GM18520 (cell line): ENCODE results near the gene CITED4.

ENCODE experiments used
- ATAC-seq: cut with Tn5 transposase; IDR thresholded peaks from one replicate; pipeline ENCODE4 v1.9.1; 2021; ENCODE audit not compliant: unreplicated experiment

The CITED4 gene

DNA sequence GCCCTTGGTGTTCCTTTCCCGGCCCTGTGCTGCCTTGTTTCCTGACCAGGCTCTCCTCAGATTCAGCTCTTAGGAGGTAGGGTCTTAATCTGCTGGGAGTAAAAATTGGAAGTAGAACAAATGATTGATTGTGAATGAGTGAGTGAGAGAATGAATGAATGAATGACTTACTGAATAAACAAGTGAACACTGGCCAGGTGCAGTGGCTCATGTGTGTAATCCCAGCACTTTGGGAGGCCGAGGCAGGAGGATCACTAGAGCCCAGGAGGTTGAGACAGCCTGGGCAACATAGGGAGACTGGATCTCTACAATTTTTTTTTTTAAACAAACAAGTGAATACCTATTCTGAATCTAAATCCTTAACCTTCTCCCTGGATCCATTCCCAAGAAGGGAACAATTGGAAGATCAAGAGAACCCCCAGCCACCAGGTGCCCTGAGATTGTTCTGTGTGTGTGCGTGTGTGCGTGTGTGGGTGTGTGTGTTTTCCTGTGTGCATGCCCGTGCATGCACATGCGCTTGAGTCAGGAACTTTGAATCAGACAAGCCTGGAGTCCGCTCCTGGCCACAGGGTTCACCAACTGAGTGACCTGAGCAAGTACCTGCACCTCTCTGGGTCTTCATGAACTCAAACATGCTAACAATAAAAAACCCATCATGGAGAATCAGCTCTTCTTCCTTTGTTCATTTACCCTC lies 24.3 kb upstream of the CITED4 start:
- ATAC-seq: no peak

DNA sequence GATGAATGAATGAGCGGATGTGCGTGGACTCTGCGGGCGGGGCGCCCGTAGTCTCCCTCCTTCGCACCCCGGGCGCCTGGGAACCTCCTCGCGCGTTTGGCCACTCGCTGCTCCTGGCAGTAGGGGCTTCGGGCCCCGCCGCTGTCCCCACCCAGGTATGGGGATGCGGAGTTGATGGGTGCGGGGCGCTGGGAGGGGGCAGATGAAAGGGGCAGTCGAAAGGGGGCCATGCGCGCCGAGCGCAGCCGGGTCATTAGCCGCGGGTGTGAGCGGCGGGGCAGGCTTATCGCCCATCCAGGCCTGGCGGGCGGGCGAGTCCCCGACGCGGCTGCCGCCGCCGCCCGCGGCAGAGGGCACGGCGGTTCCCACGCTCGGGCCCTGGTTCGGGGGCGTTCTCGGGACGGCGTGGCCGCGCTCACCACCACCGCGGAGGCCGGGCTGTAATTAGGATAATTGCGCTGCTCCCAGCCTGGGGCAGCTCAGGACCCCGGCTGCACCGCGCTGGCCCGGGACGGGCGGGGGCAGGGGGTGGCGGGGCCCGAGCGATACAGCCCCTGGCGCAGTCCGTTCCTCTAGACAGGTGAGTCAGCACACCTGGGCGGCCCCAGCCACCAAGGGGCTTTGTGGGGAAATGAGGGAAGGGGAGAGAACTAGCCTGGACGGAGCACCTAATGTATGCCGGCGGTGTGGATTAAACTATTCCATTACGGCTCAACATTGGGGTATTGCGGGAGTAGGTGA lies 22.1 kb upstream of the CITED4 start:
- ATAC-seq: no peak

DNA sequence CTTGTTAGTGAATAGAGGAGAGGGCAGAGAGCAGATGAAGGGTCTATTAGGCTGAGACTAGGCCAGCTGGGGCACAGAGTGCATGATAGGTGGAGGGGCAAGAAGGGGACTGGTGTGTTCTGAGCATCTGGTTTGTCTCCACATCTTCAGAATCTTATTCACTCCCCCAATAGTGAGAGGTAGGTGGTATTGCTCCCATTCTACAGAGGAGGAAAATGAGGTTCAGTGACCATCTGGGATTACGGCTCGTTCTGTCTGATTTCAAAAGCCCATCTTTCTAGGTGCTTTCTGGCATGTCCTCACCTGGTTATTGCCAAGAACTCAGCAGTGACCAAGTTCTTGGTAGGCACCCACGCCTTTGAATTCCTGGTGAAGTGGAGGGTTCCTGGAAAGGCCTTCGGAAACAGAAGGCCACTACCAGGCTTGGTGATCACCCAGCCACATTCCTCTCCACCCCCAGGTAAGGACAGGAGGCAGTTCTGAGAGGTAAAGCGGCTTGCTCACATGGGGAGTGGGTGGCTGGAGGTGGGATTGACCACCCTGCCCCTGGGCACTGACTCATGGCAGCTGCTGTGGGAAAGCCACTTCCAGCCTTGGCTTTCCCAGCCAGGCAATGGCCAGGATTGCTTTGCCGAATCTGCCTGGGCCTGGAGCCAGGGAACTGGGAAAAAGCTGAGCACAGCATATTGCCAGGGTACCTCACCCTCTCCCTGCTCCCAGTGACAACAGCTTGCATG lies 18.8 kb upstream of the CITED4 start:
- ATAC-seq: no peak

DNA sequence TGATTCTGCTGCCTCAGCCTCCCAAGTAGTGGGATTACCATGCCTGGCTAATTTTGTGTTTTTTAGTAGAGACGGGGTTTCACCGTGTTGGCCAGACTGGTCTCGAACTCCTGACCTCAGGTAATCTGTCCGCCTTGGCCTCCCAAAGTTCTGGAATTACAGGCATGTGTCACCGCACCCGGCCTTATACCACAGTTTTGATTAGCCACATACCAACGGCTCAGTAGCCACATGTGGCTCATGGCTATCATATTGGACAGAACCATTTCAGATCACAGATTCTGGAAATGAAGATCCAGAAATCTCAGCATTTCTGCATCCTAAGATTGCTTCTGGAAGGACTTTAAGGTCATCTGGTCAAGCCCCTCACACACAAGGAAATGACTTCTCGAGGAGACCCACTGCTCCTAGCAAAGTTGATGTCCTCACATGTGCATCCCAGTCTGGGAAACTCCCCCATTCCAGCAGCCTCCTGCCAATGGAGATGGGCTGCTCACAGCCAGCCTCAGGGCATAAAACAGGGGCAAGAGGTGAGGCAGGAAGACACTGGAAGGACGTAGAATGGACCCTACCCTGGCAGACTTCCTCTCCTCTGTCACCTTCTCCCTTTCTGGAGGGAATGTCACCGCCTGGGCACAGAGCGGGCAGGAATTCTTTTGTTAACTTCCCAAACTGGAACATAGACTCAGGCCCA lies 17.5 kb upstream of the CITED4 start:
- ATAC-seq: no peak

DNA sequence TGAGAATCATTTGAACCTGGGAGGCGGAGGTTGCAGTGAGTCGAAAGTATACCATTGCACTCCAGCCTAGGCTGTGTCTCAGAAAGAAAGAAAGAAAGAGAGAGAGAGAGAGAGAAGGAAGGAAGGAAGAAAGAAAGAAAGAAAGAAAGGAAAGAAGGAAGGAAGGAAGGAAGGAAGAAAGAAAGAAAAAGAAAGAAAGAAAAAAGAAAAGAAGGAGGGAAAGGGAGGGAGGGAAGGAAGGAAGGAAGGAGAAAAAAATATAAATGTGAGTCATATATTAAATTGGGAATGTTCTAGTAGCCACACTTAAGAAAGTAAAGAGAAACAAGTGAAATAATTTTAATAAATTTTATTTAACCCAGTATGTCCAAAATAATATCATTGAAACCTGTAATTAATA lies 16.7 kb upstream of the CITED4 start:
- ATAC-seq: no peak

DNA sequence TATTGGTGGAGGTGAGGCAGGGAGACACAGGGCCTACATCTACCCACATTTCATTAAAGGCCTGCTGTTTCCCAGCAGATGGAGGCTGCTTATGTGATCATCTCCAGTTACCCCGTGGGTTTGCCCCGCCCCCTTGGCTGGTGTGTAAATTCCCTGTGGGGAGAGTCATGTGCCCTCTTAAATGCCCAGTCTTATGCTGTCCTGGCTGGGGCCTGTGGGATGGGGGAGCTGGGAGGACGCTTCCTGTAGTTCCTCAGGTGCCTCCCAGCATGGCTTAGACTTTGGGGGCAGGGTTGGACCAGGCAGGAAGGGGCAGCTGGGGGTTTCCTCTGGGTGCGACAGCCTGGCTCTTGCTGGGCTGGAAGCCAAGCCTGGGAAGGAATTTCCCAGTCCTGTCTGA lies 15.5 kb upstream of the CITED4 start:
- no peak for ATAC-seq

DNA sequence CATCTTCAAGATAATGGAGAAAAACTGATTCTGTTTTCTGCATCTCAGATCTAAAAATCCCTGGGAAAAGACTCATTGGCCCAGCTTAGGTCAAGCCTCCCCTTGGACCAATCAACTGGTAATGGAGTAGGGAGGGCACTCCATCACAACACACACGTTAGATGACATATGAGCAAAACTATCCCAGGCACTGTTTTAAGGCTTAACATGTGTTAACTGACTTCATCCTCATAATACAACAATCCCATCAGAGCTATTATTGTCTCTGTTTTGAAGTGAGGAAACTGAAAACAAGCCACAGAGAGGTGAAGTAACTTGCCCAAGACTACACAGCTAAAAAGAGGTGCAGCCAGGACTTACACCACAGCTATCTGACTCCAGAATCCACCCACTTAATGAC lies 14.7 kb upstream of the CITED4 start:
- ATAC-seq: no peak

DNA sequence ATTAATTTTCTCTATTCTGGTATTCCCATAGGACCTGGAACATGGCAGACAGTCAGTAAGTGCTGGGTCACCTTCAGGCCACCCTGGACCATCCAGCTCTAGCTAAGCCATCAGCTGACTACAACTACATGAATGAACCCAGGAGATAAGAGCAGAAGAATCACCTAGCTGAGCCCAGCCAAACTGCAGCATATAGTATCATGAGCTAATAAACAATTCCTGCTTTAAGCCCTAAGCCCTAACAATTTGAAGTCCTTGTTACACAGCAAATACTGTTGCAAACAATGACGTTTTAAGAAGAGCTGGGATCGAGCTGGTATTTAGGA lies 14.2 kb upstream of the CITED4 start:
- no peak for ATAC-seq

DNA sequence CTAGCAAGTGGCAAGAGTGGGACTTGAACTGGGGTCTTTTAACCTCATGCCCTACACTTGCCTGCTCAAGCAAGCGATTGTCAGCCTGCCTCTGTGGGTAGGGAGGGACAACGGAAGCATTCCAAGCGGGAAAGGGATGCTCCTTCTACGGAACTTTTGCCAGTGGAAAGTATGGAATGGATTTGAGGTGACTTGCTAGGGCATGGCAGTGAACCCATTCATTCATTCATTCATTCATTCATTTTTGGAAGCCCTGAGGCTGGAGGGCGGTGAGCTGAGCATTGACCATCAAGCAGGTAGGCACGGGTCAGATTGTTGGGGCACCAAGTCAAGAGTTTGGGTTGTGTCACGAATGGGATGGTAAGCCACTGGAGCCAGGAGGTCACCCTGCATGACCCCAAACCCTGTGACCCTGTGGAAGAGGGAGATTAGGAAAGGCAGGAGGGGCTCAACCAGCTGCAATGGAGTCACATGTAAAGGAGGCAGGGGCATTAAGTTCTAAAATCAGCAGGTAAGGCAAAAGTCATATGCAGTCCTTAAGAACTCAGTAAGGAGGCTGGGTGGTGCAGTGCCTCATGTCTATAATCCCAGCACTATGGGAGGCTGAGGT lies 11.8 kb upstream of the CITED4 start:
- no peak for ATAC-seq

DNA sequence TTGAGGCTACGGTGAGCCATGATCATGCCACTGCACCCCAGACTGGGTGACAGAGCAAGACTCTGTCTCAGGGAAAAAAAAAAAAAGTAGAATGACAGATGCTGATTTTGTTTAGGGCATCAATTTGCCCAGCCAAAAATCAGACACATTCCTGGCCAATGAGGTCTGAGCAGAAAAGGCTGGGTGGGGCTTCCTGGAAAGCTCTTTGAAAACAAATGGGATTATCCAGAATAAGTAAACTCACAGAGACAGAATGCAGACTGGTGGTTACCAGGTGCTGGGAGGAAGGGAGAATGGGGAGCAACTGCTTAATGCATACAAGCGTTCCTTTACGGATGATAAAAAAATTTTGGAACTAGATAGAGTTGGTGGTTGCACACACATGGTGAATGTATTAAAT lies 10.1 kb upstream of the CITED4 start:
- no peak for ATAC-seq

DNA sequence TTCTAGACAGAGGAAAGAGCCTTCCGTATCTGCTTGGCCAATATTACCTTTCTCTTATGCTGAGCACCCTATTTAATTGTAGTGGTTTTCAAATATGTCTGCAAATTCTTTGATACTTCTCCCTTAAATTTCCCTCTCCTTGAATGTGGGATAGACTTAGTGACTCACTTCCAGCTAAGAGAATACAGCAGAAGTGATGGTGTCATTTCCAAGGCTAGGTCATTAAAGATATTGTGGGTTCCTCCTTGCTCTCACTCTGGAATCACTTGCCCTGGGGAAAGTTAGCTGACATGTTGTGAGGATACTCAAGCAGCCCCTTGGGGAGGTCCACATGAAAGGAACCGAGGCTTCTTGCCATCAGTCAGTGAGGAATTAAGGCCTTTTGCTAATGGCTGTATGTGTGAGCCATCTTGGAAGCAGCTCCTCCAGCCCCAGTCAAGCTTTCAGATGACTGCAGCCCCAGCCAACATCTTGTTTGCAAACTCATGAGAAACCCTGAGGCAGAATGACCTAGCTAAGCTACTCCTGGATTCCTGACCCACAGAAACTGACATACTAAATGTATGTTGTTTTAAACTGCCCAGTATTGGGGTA lies 8.1 kb upstream of the CITED4 start:
- no peak for ATAC-seq

DNA sequence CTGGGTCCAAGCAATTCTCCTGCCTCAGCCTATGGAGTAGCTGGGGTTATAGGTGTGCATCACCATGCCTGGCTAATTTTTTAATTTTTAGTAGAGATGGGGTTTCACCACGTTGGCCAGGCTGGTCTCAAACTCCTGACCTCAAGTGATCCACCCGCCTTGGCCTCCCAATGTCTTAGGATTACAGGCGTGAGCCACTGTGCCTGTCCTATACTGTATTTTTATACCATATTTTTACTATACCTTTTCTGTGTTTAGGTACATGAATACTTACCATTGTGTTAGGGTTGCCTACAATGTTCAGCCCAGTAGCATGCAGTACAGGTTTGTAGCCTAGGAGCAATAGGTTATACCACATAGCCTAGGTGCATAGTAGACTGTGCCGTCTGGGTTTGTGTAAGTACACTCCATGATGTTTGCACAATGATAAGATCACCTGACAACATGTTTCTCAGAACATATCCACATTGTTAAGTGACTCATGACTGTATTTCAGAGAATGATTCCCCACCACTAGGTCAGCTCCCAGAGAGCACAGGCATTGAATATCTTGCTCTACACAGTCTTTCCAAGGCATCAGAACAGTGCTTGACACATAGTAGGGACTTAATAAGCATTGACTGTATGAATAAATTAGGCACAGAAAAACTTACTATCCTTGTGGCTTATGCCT lies 6.0 kb upstream of the CITED4 start:
- no peak for ATAC-seq

DNA sequence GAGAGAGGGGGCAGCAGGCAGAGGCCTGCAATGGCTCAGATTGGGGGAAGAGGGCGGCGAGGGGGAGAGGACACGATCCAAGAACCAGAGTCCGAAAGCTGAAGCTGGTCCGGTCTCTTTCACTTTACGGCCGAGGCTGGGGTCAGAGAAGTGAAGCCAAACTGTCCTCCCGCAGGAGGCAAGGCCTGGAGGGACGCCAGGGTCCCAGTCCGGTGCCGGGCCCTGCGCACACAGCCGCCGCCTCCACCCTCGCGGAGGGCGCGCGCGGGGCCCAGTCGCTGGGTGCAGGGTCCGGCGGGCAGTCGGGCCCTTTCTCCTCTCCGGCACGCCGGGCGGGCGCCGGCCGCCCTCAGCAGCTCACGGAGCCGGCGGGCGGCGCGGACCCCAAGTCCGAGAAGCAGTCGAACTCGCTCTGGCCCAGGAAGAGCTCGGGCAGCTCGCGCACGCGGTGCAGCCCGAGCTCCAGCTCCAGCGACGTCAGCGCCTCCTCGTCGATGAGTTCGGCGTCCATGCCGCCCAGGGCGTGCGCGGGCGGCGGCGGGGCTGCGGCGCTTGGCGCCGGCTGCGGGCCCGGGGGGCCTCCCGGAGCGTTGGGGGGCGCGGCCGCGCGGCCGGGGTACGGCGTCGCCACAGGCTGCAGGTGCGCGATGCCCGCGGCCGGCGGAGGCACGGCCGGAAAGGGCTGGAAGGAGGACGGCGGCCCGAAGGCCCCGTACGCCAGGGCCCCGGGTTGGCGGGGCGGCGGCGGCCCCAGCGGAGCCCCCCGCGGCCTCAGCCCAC lies 749 bp downstream of the CITED4 start:
- ATAC-seq: no peak

DNA sequence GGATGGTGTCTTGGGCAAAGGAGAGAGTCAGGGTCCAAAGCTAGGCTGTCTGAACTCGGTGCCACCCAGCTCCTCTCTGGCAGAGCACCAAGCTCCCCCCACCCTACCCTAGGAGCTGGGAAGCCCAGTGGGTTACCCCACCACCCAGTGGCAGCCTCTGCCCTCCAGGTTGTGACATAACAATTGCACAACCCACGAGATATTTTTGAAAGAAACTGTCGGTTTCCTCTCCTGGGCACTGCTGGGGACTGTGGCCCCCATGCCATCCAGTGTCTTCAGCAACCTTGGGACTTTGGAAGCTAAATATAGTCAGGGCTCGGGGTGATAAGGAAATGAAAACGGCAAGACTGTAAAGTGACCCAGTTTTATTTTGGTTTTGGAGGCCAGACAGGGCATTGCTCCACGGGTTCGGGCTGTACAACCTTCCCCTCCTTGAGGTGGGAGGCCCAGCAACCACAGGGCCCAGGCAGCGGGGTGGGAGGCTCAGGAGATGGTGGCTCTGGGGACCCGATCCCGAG lies 1.4 kb downstream of the CITED4 start:
- ATAC-seq: no peak

DNA sequence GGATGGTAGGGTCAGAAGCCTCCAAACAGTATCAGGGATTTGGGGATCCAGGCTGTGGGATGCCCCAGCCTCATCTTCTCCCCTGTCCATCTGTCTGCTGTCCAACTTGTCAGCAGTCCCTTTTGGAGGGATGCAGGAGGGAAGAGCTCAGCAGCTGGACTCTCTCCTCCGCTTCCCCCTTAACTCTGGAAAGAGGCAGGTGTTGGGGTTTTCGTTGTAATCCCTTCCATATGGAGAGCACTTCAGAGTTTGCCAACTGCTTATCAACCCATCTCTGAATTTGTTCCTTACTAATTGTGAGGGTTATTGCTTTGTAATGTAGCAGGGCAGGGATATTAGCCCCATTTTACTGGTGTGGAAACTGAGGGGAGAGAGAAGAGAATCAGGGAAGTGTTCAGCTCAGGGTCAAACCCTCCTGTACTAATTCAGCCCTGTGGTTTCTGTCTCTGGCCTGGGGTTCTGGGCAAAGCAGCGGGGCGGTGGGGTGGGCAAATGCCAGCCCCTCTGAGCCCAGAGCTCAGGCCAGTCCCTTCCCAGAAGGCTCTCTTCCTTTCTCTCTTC lies 3.2 kb downstream of the CITED4 start:
- no peak for ATAC-seq

DNA sequence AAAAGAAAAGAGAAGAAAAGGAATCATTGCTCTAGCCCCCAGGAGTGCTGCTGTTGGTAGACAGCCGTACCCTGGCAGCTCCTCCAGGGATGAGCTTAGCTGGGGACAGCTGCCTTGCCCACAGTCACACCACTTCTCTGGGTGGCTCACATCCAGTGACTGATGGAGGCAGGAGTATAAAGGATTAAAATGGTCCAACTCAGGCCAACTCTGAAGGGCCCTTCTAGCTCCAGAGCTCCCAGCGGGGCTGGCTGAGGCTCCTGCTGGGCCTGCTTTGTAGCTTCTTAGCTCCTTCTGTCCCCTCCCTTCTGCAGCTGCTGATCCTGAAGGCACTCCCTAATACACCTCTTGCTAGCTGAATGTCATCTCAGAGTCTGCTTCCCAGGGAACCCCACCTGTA lies 4.4 kb downstream of the CITED4 start:
- no peak for ATAC-seq

DNA sequence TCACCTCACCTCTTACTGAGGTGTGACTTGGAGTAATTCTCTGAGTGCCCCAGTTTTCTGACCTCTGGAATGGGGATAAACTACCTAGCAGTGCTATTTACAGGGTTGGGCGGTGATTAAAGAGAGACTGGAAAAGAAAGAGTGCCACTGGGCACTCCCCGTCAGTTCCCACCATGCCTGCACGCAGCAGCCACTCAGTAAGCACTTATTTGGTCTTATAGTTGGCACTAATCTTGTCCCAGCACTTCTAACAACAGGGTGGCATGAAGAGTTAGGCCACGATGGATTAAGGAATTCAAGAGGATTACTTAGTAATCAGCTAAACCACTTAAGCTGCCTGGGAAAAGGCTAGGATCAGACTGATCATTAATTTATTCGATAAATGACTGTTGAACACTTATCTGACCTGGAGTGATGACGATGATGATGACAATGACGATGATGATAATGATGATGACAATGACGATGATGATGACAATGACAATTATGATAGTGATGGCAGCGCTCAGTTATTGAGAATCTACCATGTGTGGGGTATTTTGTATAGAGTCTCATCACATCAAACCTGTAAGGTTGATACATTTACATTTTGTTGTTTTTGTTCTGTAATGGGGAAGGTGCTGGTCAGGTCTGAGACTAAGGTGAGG lies 5.4 kb downstream of the CITED4 start:
- ATAC-seq: no peak

DNA sequence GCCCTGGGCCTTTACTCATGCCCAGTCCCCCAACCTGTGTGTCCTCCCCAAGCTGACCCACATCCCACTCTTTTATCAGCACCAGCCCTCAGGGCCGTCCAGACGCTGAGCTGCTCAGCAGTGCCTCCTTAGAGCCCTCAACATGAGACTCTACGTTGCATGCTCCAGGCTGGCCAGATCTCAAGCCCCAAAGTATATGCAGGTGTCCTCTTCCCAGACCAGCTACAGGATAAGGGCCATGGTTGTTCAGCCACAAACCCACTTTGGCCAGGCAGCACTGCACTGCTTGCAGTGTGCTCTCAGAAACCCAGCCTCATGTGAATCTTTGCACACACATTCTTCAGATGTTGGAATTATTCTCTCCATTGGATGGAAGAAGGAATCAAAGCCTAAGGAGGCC lies 6.0 kb downstream of the CITED4 start:
- no peak for ATAC-seq

DNA sequence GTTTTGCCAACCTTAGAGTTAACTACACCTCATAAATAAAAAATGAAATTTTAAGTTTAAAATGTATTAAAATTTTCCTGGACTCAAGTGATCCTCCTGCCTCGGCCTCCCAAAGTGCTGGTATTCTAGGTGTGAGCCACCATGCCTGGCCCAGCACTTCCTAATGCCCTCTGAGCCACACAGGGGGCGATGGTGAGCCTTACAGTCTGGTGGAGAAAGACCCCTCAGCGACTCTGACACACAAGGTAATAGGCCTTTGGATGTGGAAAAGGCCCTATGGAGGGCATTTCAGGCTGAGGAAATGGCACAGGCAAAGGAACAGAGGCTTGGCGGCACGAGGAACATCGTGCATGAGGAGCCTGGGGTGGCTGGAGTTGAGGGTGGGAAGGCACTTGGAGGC lies 6.7 kb downstream of the CITED4 start:
- no peak for ATAC-seq
